GM23338 (cell line): ENCODE data around the gene PYURF. TPM values are rescaled to one million over a fixed set of nuclear protein-coding genes. Genes with fewer than 3 reads are reported as not detected.
A peak's percentile ranks its signal among the peaks of the same experiment; 100 is the strongest.

Source experiments
- ATAC-seq: fragments of 200-7000 bp; cut with Tn5 transposase; 3 replicates; pipeline ENCODE4 v1.9.1; 2020
- DNase-seq: peaks from one replicate; pipeline ENCODE4 v3.0.0-alpha.2; 2015; ENCODE audit warnings: low spot score
- H2AFZ ChIP-seq: fragments of 200-600 bp; sonication (generic); 2 replicates; pipeline ENCODE4 v1.8.0; 2016; ENCODE audit warnings: antibody characterized with exemption, mild to moderate bottlenecking, moderate library complexity
- H3F3A ChIP-seq: fragments of 200-600 bp; sonication (generic); replicated peaks from 2 replicates; pipeline ENCODE4 v1.8.0; 2017; ENCODE audit warnings: antibody characterized with exemption, mixed run types, low read depth
- H3K27ac ChIP-seq: fragments of 200-600 bp; sonication (generic); 2 replicates; pipeline ENCODE4 v1.6.1; 2016; ENCODE audit warnings: low read depth
- H3K27me3 ChIP-seq: fragments of 200-600 bp; sonication (generic); 2 replicates; pipeline ENCODE4 v1.8.0; 2016; ENCODE audit warnings: mild to moderate bottlenecking, mixed run types, moderate library complexity; ENCODE audit not compliant: insufficient read depth
- H3K36me3 ChIP-seq: fragments of 200-600 bp; sonication (generic); 2 replicates; pipeline ENCODE4 v1.8.0; 2016; ENCODE audit warnings: mild to moderate bottlenecking; ENCODE audit not compliant: insufficient read depth
- H3K4me1 ChIP-seq: fragments of 200-600 bp; sonication (generic); 2 replicates; pipeline ENCODE4 v1.8.0; 2016; ENCODE audit warnings: mild to moderate bottlenecking, moderate library complexity; ENCODE audit not compliant: insufficient read depth
- H3K4me2 ChIP-seq: fragments of 200-600 bp; sonication (generic); 2 replicates; pipeline ENCODE4 v1.7.1; 2017; ENCODE audit warnings: mixed run types
- H3K4me3 ChIP-seq: fragments of 200-600 bp; sonication (generic); 2 replicates; pipeline ENCODE4 v1.6.1; 2016; ENCODE audit warnings: mixed run types
- H3K79me2 ChIP-seq: fragments of 200-600 bp; sonication (generic); replicated peaks from 2 replicates; pipeline ENCODE4 v1.8.0; 2017; ENCODE audit warnings: mild to moderate bottlenecking; ENCODE audit not compliant: insufficient read depth
- H3K9me2 ChIP-seq: fragments of 200-600 bp; sonication (generic); 2 replicates; pipeline ENCODE4 v1.8.0; 2017; ENCODE audit not compliant: insufficient read depth
- H4K20me1 ChIP-seq: fragments of 200-600 bp; sonication (generic); replicated peaks from 2 replicates; pipeline ENCODE4 v1.8.0; 2017; ENCODE audit warnings: mild to moderate bottlenecking; ENCODE audit not compliant: insufficient read depth
- H3K27ac Mint-ChIP-seq: 2 replicates; pipeline ENCODE4 v1.8.0; 2020; ENCODE audit warnings: inconsistent platforms, mild to moderate bottlenecking, moderate library complexity, mixed read lengths
- H3K27me3 Mint-ChIP-seq: 3 replicates; pipeline ENCODE4 v1.8.0; 2022; ENCODE audit warnings: low read depth, mild to moderate bottlenecking, moderate library complexity, mixed read lengths, inconsistent platforms; ENCODE audit not compliant: insufficient read depth, poor library complexity
- H3K36me3 Mint-ChIP-seq: 3 replicates; pipeline ENCODE4 v1.8.0; 2021; ENCODE audit warnings: low read depth, mild to moderate bottlenecking, inconsistent platforms, moderate library complexity, mixed read lengths
- H3K4me1 Mint-ChIP-seq: 3 replicates; pipeline ENCODE4 v1.8.0; 2020; ENCODE audit warnings: mild to moderate bottlenecking, inconsistent platforms, mixed read lengths
- H3K4me3 Mint-ChIP-seq: 3 replicates; pipeline ENCODE4 v1.8.0; 2021; ENCODE audit warnings: moderate library complexity, mild to moderate bottlenecking, inconsistent platforms, mixed read lengths
- H3K9me3 Mint-ChIP-seq: 3 replicates; pipeline ENCODE4 v1.8.0; 2020; ENCODE audit warnings: moderate library complexity, mild to moderate bottlenecking, inconsistent platforms, mixed read lengths
- ETS1 ChIP-seq: IDR thresholded peaks from 2 replicates; pipeline ENCODE4 v1.6.1; 2016; ENCODE audit warnings: antibody characterized with exemption
- EZH2 ChIP-seq: fragments of 200-600 bp; sonication (generic); IDR thresholded peaks from one replicate; pipeline ENCODE4 v1.8.0; 2017; ENCODE audit warnings: antibody characterized with exemption, mild to moderate bottlenecking, low read depth; ENCODE audit not compliant: unreplicated experiment
- JUNB ChIP-seq: IDR thresholded peaks from one replicate; pipeline ENCODE4 v1.6.1; 2016; ENCODE audit warnings: antibody characterized with exemption; ENCODE audit not compliant: unreplicated experiment
- POLR2AphosphoS5 ChIP-seq: IDR thresholded peaks from 2 replicates; pipeline ENCODE4 v1.6.1; 2016; ENCODE audit warnings: antibody characterized with exemption, low read depth
- STAT1 ChIP-seq: IDR thresholded peaks from one replicate; pipeline ENCODE4 v1.6.1; 2016; ENCODE audit warnings: antibody characterized with exemption; ENCODE audit not compliant: unreplicated experiment
- ZNF462 ChIP-seq: fragments of 250-450 bp; sonication (Bioruptor Pico); IDR thresholded peaks from 2 replicates; pipeline ENCODE4 v1.5.0; 2020; ENCODE audit warnings: mild to moderate bottlenecking, moderate library complexity
- polyA plus RNA-seq: library from polyadenylated mRNA; unstranded; fragments of >200 nt; fragmentation: Nextera tagmentation; extraction: Ambion mirVana; gene quantifications from 2 replicates; pipeline ENCODE4 v1.2.1, GENCODE V29; 2016
- total RNA-seq: library from RNA; depleted of rRNA; stranded (reverse); fragments of >200 nt; shearing (Covaris generic); gene quantifications from 2 replicates; pipeline ENCODE4 v1.2.3, GENCODE V29; 2014

The PYURF gene
- total and polyA plus RNA-seq, 2 experiments from 2014 or later = 65.3 to 116 TPM

- TF ChIP-seq ZNF462 (CRISPR knock-in tag) (no peak), POLR2AphosphoS5 (no peak), STAT1 (no peak), EZH2 (no peak), ETS1 (no peak), JUNB (no peak)
Measured at GRCh38 chr4:88535090-88535755, 11.6 kb upstream of the PYURF start (continued).

GRCh38 chr4:88533937-88534750 lies 10.6 kb upstream of the PYURF start:
- DNase-seq = peak; percentile 23
- peaks cover 45% of the 10 kb centered on the region for H3K4me1 Mint-ChIP-seq
- Histone ChIP-seq H3K27me3 (no peaks in the 10 kb centered on the region), H2AFZ (no peak overlapping the region), H3K4me1 (peaks cover 38% of the 10 kb centered on the region), H3F3A (no peaks in the 10 kb centered on the region), H4K20me1 (no peaks in the 10 kb centered on the region), H3K4me3 (peak overlapping the region; percentile 53), H3K79me2 (peaks cover 30% of the 10 kb centered on the region), H3K9me2 (no peaks in the 10 kb centered on the region), H3K4me2 (peak overlapping the region; percentile 37), H3K36me3 (no peaks in the 10 kb centered on the region), H3K27ac (peak overlapping the region; percentile 76)
- peak overlapping the region; percentile 97 for H3K27ac Mint-ChIP-seq
- peak overlapping the region; percentile 63 for H3K4me3 Mint-ChIP-seq
- no peaks in the 10 kb centered on the region for H3K36me3 Mint-ChIP-seq
- ATAC-seq = no peak; the same call in 2 of the 3 replicates
- no peaks in the 10 kb centered on the region for H3K27me3 Mint-ChIP-seq
- H3K9me3 Mint-ChIP-seq = no peaks in the 10 kb centered on the region
- TF ChIP-seq ZNF462 (CRISPR knock-in tag) (no peak), EZH2 (no peak)
